ENCODE measurements around the gene IGFBP1. TPM values are rescaled to one million over a fixed set of nuclear protein-coding genes. Genes with fewer than 3 reads are reported as not detected.

Gene IGFBP1
- total RNA-seq, 5 donors from 2014 or later (not counting 1 experiment from before 2014, with no cell fraction given) = 0.38 to 0.44 TPM; not detected in 3

GRCh38 chr7:45885264-45885882 lies 2.9 kb upstream of the IGFBP1 start:
- Mint-ChIP-seq H3K27me3 (peaks cover 52 to 61% of the 10 kb centered on the region in 2 donors), H3K9me3 (no peaks in the 10 kb centered on the region), H3K4me3 (no peak overlapping the region), H3K36me3 (no peaks in the 10 kb centered on the region), H3K27ac (no peak overlapping the region), H3K4me1 (peaks cover 0 to 5% (median 2%) of the 10 kb centered on the region in 3 donors)
- no peaks in the 10 kb centered on the region for H3K9me3 ChIP-seq
- no peaks in the 10 kb centered on the region for H3K36me3 ChIP-seq (ENCODE audit: control insufficient read depth in 2 of 2, extremely low read depth in 1 of 2, insufficient read depth in 1 of 2, low read length in 1 of 2)
- ATAC-seq (replicated peaks in 1 of 4) (no peak), DNase-seq (no peak)
- no peak overlapping the region for H3K4me3 ChIP-seq (ENCODE audit: control insufficient read depth in 1 of 2, extremely low read depth in 1 of 2, low read length in 1 of 2)
- H3K27me3 ChIP-seq (replicated peaks in 1 of 2; ENCODE audit: control insufficient read depth in 2 of 2, extremely low read depth in 1 of 2, insufficient read depth in 2 of 2, low read length in 1 of 2) = peaks cover 7 to 43% of the 10 kb centered on the region in 2 experiments
- CTCF ChIA-PET = no interaction called here
- POLR2A ChIA-PET = no interaction called here
- no peak overlapping the region for H3K27ac ChIP-seq (ENCODE audit: low read length)
- WGBS (ENCODE audit: insufficient coverage) = 73% methylated on average over 7 of the region's 7 CpGs
- H3K4me1 ChIP-seq (ENCODE audit: control insufficient read depth in 1 of 2, extremely low read depth in 1 of 2, insufficient read depth in 2 of 2, low read length in 2 of 2) = no peaks in the 10 kb centered on the region

DNA sequence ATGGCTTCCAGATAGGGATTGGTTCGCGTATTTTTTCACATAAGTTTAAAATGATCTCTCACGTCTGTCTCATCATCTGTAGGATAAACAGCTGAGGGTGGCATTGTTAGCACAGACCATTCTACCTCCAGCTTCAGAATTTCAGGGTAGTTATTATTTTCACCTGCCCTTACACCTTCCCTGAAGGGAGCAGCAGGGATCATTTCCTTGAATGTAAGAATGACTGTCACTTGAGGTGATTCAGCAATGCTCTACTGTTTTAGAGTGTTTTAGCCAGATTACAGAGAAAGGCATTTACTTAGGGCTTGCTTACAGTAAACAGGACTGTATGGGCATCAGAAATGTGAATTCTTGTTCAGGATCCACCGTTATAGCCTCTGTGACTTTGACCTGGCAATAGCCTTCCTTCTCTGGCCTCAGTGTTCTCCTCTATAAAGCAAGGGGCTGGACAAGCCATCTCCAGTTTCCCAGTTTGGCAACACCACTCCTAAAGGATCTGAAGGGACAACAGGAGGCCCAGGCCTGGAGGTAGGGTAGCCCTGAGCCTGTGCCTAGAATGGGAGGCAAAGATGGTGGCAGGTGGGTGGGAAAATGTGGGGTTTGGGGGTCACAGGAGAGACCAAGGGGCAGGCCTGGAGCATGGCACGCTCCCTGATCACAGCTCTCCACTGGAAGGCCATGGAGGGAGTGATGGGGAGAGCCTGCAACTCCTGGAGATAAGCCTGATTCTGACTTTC lies 1.2 kb upstream of the IGFBP1 start:
- Histone ChIP-seq H3K27me3 (replicated peaks in 1 of 2; ENCODE audit: control insufficient read depth in 2 of 2, extremely low read depth in 1 of 2, insufficient read depth in 2 of 2, low read length in 1 of 2) (peaks cover 7 to 49% of the 10 kb centered on the region in 2 experiments), H3K27ac (ENCODE audit: low read length) (no peak overlapping the region), H3K9me3 (no peaks in the 10 kb centered on the region), H3K4me1 (ENCODE audit: control insufficient read depth in 1 of 2, extremely low read depth in 1 of 2, insufficient read depth in 2 of 2, low read length in 2 of 2) (no peaks in the 10 kb centered on the region), H3K36me3 (ENCODE audit: control insufficient read depth in 2 of 2, extremely low read depth in 1 of 2, insufficient read depth in 1 of 2, low read length in 1 of 2) (no peaks in the 10 kb centered on the region), H3K4me3 (ENCODE audit: control insufficient read depth in 1 of 2, extremely low read depth in 1 of 2, low read length in 1 of 2) (no peak overlapping the region)
- H3K27me3 Mint-ChIP-seq = peaks cover 64 to 66% of the 10 kb centered on the region in 2 donors
- 52% methylated on average over 2 of the region's 5 CpGs for WGBS (ENCODE audit: insufficient coverage)
- ChIA-PET CTCF (no interaction called here), POLR2A (no interaction called here)
- no peaks in the 10 kb centered on the region for H3K36me3 Mint-ChIP-seq
- no peak for ATAC-seq (replicated peaks in 1 of 4)
- no peak overlapping the region for H3K4me3 Mint-ChIP-seq
- H3K4me1 Mint-ChIP-seq = peaks cover 0 to 5% (median 2%) of the 10 kb centered on the region in 3 donors
- no peak overlapping the region for H3K27ac Mint-ChIP-seq
- no peaks in the 10 kb centered on the region for H3K9me3 Mint-ChIP-seq
- no peak for DNase-seq

DNA sequence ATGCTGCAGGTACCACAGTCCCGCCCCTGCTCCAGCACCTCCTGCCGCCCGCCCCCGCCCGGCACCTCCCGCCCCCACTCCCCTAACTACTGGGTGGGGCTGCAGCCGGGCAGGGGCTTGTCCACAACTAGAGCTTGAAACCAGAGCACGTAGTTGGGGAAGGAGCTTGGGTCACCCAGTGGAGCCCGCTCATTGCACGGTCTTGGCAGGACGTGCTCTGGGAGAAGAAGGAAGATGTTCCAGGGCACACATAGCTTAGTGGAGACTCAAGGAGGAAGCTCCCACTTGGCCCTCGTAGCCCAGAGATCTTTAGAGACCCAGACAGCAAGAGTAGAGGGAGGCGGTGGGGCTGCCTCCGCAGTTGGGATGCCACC lies 692 bp downstream of the IGFBP1 start:
- Histone ChIP-seq H3K9me3 (no peaks in the 10 kb centered on the region), H3K4me1 (ENCODE audit: control insufficient read depth in 1 of 2, extremely low read depth in 1 of 2, insufficient read depth in 2 of 2, low read length in 2 of 2) (no peaks in the 10 kb centered on the region), H3K27ac (ENCODE audit: low read length) (no peak overlapping the region), H3K27me3 (replicated peaks in 1 of 2; ENCODE audit: control insufficient read depth in 2 of 2, extremely low read depth in 1 of 2, insufficient read depth in 2 of 2, low read length in 1 of 2) (peaks cover 7 to 60% of the 10 kb centered on the region in 2 experiments), H3K4me3 (ENCODE audit: control insufficient read depth in 1 of 2, extremely low read depth in 1 of 2, low read length in 1 of 2) (no peak overlapping the region), H3K36me3 (ENCODE audit: control insufficient read depth in 2 of 2, extremely low read depth in 1 of 2, insufficient read depth in 1 of 2, low read length in 1 of 2) (no peaks in the 10 kb centered on the region)
- Mint-ChIP-seq H3K27me3 (peaks cover 68 to 72% of the 10 kb centered on the region in 2 donors), H3K4me3 (no peak overlapping the region), H3K36me3 (no peaks in the 10 kb centered on the region), H3K9me3 (no peaks in the 10 kb centered on the region), H3K4me1 (peaks cover 0 to 5% (median 2%) of the 10 kb centered on the region in 3 donors), H3K27ac (no peak overlapping the region)
- ChIA-PET POLR2A (no interaction called here), CTCF (no interaction called here)
- ATAC-seq (replicated peaks in 1 of 4) (no peak), DNase-seq (no peak)
- 16% methylated on average over 7 of the region's 14 CpGs for WGBS (ENCODE audit: insufficient coverage)

DNA sequence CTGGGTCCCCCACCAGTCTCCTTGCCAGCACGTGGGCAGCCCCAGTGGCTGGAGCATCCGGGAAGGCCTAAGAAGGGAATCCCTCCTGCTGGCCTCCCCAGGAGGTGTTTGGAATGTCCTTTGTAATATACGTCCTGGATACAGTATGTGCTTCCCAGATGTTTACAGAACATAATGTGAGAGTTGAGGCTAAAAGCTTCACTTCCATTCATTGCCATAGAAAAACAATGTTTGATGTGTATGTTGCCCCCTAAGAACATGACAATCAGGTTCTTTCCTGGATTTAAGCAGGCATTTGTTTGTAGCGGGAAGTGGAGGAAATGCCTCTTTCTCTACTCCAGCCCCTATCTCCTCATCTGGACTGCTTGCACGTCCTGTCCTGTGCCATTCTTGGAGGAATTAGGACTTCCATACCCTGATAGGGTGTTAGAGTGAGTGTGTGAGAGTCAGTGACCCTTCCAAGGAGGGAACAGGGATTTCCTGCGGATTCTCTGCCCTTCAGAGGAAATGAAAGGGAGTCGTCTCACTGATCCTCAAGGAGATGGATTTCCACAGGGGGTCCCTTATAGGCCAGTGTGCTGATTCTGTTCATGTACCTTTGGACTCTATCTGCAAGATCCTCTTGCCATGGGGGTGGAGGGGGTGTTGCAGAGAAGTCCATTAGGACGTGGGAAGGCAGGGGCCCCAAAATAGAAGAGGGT lies 1.2 kb downstream of the IGFBP1 start:
- no peak overlapping the region for H3K27ac ChIP-seq (ENCODE audit: low read length)
- DNase-seq = no peak
- 33% methylated on average over 3 of the region's 8 CpGs for WGBS (ENCODE audit: insufficient coverage)
- POLR2A ChIA-PET = no interaction called here
- Mint-ChIP-seq H3K27ac (no peak overlapping the region), H3K4me3 (no peak overlapping the region), H3K9me3 (no peaks in the 10 kb centered on the region), H3K4me1 (peaks cover 0 to 5% (median 2%) of the 10 kb centered on the region in 3 donors), H3K36me3 (no peaks in the 10 kb centered on the region), H3K27me3 (peaks cover 72 to 74% of the 10 kb centered on the region in 2 donors)
- no peak overlapping the region for H3K4me3 ChIP-seq (ENCODE audit: control insufficient read depth in 1 of 2, extremely low read depth in 1 of 2, low read length in 1 of 2)
- H3K9me3 ChIP-seq = no peaks in the 10 kb centered on the region
- H3K27me3 ChIP-seq (replicated peaks in 1 of 2; ENCODE audit: control insufficient read depth in 2 of 2, extremely low read depth in 1 of 2, insufficient read depth in 2 of 2, low read length in 1 of 2) = peaks cover 7 to 62% of the 10 kb centered on the region in 2 experiments
- H3K36me3 ChIP-seq (ENCODE audit: control insufficient read depth in 2 of 2, extremely low read depth in 1 of 2, insufficient read depth in 1 of 2, low read length in 1 of 2) = no peaks in the 10 kb centered on the region
- no peaks in the 10 kb centered on the region for H3K4me1 ChIP-seq (ENCODE audit: control insufficient read depth in 1 of 2, extremely low read depth in 1 of 2, insufficient read depth in 2 of 2, low read length in 2 of 2)
- ATAC-seq (replicated peaks in 1 of 4) = no peak
- CTCF ChIA-PET = interaction anchor here in 1 of 2 donors (1.3 kb wide), 1 partner anchor 13 kb away, joined by 3 read pairs; no protein-coding TSS in a partner anchor

- Mint-ChIP-seq H3K9me3 (no peaks in the 10 kb centered on the region), H3K4me1 (peaks cover 0 to 5% (median 2%) of the 10 kb centered on the region in 3 donors), H3K4me3 (no peak overlapping the region), H3K27me3 (peaks cover 69 to 75% of the 10 kb centered on the region in 2 donors), H3K27ac (no peak overlapping the region), H3K36me3 (no peaks in the 10 kb centered on the region)
- no peak overlapping the region for H3K4me3 ChIP-seq (ENCODE audit: control insufficient read depth in 1 of 2, extremely low read depth in 1 of 2, low read length in 1 of 2)
- H3K4me1 ChIP-seq (ENCODE audit: control insufficient read depth in 1 of 2, extremely low read depth in 1 of 2, insufficient read depth in 2 of 2, low read length in 2 of 2) = no peaks in the 10 kb centered on the region
- ATAC-seq (replicated peaks in 1 of 4) (no peak), DNase-seq (no peak)
- POLR2A ChIA-PET = no interaction called here
- WGBS (ENCODE audit: insufficient coverage) = 74% methylated on average over 4 of the region's 8 CpGs
- CTCF ChIA-PET = interaction anchor here in 1 of 2 donors (0.6 to 1.3 kb wide), 2 partner anchors 13 to 51 kb away, joined by 3 to 6 read pairs; no protein-coding TSS in a partner anchor
- no peak overlapping the region for H3K27ac ChIP-seq (ENCODE audit: low read length)
- no peaks in the 10 kb centered on the region for H3K36me3 ChIP-seq (ENCODE audit: control insufficient read depth in 2 of 2, extremely low read depth in 1 of 2, insufficient read depth in 1 of 2, low read length in 1 of 2)
- no peaks in the 10 kb centered on the region for H3K9me3 ChIP-seq
- H3K27me3 ChIP-seq (replicated peaks in 1 of 2; ENCODE audit: control insufficient read depth in 2 of 2, extremely low read depth in 1 of 2, insufficient read depth in 2 of 2, low read length in 1 of 2) = peaks cover 7 to 54% of the 10 kb centered on the region in 2 experiments
These were observed 2.0 kb downstream of the IGFBP1 start for GRCh38 chr7:45890125-45890901.

- Histone ChIP-seq H3K9me3 (no peaks in the 10 kb centered on the region), H3K27ac (ENCODE audit: low read length) (no peak overlapping the region), H3K4me3 (ENCODE audit: control insufficient read depth in 1 of 2, extremely low read depth in 1 of 2, low read length in 1 of 2) (no peak overlapping the region), H3K27me3 (replicated peaks in 1 of 2; ENCODE audit: control insufficient read depth in 2 of 2, extremely low read depth in 1 of 2, insufficient read depth in 2 of 2, low read length in 1 of 2) (peaks cover 7 to 52% of the 10 kb centered on the region in 2 experiments), H3K36me3 (ENCODE audit: control insufficient read depth in 2 of 2, extremely low read depth in 1 of 2, insufficient read depth in 1 of 2, low read length in 1 of 2) (no peaks in the 10 kb centered on the region), H3K4me1 (ENCODE audit: control insufficient read depth in 1 of 2, extremely low read depth in 1 of 2, insufficient read depth in 2 of 2, low read length in 2 of 2) (no peaks in the 10 kb centered on the region)
- no CpG with 5 or more reads among the region's 6 CpGs for WGBS (ENCODE audit: insufficient coverage)
- POLR2A ChIA-PET = no interaction called here
- DNase-seq (peak in 1 of 35 experiments; percentile 38), ATAC-seq (replicated peaks in 1 of 4) (no peak)
- H3K27ac Mint-ChIP-seq = no peak overlapping the region
- CTCF ChIA-PET = no interaction called here
- peaks cover 0 to 5% (median 2%) of the 10 kb centered on the region in 3 donors for H3K4me1 Mint-ChIP-seq
- no peak overlapping the region for H3K4me3 Mint-ChIP-seq
- H3K9me3 Mint-ChIP-seq = no peaks in the 10 kb centered on the region
- H3K36me3 Mint-ChIP-seq = no peaks in the 10 kb centered on the region
- H3K27me3 Mint-ChIP-seq = peaks cover 69 to 76% of the 10 kb centered on the region in 2 donors
These were observed 2.7 kb downstream of the IGFBP1 start for GRCh38 chr7:45890902-45891461.
